ENCODE data around the gene ASPHD2.
A peak's percentile ranks its signal among the peaks of the same experiment; 100 is the strongest.

Gene ASPHD2

DNA sequence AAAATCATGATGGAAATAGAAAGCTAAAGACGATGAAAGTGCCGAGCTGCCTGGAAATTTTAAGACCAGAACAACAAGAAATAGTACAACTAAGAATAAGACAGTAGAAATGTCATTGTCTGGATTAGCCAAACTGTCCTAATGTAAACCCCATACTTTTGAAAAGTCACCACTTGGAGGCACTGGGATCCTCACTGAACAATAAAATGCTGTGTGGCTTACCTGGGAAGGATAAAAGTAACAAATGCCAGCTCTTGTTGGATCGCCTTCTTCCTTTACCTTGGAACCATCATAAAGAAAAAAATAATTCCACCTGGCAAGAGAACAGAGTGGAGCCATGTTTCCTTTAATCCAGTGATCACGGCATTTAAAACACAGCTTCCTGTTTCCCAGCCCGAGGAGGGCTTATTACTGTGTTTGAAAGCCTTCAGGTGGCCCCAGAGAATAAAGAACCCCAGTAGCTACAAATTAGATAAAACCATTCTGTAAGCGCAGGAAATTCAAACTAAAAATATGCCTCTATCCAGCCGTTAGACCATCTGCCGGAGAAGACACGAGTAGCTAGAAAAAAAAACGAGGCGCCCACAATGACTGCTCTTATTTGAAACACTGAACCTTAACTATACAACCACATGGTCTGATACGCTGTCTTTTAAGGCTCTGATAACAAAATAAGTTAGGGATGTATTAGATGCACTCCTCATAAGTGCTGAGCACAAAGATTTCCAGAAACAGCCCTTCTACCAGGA is 50.2 kb downstream of the ASPHD2 start:
- DNase-seq = no peak

DNA sequence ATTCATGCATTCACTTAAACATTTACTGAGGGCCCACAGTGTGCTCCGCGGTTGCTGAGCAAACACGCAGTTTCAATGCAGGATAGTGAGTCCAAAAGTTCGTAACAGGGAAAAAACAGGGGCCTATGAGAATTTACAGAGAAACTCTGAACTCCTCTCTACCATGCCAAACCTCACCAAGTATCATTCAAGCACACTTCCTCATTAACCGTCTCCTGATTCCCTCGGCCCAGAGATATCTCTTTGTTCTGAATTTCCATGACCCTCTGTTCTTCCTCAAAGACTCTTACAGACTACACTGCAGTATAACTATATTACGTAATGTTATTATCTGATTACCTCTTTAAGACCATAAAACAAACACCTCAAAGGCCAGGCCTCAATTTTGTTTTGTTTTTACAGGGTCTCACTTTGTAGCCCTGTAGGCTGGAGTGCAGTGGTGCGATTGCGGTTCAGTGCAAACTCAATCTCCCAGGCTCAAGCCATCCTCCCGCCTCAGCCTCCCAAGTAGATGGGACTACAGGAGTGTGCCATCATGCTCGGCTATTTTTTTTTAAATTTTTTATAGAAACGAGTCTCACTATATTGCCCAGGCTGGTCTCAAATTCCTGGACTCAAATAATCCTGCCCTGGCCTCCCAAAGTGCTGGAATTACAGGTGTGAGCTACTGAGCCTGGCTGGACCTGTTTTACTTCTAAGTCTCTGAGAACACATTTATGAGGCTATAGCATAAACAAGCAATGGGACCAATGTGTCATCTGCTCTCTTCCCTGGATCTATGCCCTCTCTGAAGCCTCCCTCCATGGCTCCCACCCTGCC is 50.9 kb downstream of the ASPHD2 start:
- DNase-seq = no peak

DNA sequence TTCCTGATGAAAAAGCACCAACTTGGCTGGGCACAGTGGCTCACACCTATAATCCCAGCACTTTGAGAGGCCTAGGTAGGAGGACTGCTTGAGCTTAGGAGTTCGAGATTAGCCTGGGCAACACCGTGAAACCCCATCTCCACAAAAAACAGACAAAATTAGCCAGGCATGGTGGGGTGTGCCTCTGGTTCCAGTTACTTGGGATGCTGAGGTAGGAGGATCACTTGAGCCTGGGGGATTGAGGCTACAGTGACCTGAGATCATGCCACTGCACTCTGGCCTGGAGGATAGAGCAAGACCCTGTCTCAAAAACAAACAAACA is 51.5 kb downstream of the ASPHD2 start:
- no peak for DNase-seq

DNA sequence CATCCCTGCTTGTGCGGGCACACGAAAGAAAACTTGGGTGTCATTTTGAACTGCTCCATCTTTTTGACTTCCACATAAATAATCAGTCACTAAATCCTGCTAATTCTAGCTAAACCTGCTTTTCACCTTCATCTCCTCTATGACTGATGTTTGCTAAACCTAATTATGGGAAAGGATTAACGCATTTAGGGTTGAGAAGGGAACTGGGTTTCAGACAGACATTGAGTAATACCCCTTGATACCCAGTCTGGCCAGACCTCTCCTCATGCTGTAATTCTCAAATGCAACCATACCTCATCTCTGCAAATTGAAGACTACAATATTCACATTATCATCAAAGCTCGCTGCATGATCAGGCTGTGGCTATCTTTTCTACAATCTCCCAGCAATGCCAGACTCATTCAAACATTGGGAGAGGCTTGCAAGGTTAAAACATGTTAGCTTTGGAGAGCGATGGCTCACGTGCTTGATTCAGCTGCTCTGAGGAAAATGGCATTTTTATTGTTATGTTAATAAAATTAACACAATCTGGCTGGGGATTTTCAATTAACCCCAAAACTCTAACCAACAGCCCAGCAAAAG is 52.1 kb downstream of the ASPHD2 start:
- DNase-seq = no peak

DNA sequence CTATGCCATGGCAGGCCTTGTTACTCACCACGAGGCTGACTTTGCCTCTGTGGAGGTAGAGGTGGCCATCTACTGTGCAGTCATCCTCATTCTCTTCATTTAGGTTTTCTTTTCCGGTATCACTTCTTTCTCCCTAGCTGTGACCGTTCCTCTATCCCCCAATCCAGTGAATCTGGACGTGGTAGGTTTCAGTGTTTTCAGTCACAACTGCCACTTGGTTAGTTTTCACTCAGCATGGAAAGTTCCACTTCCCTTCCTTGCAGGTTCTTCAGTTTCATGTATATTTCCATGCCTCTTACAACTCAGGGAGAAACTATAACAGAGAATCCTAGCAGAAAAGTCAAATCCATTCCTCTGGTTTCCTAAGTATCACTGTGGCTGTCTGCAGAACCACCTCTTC is 52.6 kb downstream of the ASPHD2 start:
- no peak for DNase-seq

DNA sequence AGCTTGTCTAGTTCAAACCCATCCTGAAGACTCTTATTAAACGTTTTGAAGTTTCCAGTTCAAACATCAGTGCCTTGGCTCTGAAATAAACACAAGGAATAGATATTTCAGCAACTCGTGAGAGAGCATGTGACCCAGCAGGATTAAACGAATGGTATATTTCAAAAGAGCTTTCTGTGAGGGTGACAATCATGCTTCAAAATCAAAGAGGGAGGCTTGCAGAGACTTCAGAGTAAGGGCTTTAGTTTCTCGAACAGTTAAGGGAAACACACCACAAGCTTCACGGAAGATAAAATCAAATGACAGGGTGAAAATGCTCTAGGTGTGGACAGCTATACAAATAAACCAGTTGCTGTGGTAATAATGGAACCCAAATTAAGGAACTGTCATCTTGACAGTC is 53.1 kb downstream of the ASPHD2 start:
- DNase-seq = no peak

DNA sequence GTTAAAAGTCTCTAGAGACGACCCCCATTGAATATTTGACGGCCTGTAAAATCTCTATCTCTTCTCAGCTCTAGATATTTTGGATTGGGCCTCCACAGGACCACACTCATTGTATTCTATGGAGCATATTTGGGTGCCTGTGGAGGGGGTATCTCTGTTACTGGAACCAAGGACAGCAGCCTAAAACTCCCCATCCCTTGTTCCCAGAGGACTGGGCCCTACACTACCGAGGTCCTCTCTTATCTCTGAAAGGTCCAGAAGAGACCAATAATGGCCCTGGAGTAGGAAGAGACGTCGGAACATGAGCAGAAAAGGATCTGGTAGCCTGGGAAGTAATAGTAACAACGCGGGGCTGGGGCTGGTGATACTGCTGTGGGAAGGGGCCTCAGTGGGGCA is 54.0 kb downstream of the ASPHD2 start:
- DNase-seq = no peak

DNA sequence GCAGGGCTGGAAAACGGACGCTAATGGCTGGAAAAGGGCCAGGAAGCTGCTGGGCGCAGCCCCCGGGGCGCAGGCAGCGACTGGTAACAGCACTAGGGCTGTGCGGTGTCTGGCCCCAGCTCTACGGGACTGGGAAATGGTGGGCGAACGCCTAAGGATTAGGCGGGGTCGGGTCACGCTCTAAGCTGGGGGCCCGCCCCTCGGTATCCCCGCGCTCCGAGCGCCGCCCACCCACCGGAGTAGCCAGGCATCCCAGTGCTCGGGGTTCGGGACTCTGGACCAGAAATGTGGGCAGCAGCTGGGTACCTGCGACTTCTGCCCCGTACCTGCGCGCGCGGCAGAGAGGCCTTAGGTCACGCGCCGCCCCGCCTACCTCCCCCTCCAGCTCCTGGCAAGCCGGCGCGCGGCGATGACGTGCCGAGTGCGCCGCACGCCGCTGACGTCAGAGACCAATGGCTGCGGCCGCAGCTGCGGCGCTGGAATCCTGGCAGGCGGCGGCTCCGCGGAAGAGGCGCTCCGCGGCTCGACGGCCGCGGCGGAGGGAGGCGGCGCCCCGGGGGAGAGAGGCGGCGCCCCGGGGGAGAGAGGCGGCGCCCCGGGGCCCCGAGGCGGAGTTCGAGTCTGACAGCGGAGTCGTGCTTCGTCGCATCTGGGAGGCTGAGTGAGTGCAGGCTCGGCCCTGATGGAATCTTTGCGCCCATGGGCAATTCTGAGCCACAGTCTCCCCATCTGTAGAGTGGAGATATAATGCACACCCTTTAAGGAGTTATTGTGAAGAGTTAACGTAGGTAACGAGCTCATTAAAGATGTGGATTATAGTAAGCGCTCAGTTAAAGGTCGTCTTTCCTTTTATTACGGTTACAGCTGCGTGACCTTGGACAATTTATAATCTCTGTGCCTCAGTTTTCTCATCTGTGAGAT is 54.6 kb downstream of the ASPHD2 start, which contains the start of the genes HPS4 and SRRD:
HPS4 (minus strand) TSS at position 345 of the 921 bp plus-strand sequence. CDS start 2,021 bp downstream, outside the sequence.
SRRD (plus strand) TSS at position 439 of the 921 bp plus-strand sequence; CDS start at position 453, 14 bp downstream.
- peak; percentile 74 for DNase-seq

DNA sequence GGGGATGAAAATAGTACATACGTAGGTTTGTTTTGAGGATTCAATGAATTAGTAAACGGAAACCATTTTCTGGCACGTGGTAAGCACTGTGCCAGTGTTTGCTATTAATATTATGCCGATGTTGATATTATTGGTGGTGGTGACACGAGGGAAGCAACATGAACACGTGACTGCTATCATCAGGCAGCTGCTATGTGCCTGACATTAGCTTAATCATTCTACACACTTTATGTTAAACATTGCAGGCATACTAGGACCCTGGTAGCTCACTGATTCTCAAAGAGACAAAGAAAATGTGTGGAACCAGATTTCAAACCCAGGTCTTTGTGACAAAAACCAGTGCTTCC is 55.3 kb downstream of the ASPHD2 start:
- DNase-seq = no peak

DNA sequence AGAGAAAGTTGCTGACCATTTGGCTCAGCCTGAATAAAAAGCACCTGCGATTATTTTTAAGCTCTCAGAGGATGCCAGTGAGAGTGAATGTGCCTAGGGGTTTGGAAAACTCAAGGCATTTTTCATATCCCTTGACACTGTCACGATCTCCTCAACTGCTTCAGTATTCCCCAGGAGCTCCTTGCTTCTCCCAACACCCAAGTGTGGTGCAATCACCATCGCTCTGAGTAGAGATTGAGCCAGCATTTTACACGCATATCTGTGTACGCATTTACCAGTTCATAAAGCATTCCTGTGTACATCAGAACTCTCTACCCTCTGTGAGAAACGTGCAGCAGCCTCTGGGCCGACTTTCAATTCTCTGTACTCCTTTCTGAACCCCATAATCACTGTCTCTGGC is 56.0 kb downstream of the ASPHD2 start:
- no peak for DNase-seq

DNA sequence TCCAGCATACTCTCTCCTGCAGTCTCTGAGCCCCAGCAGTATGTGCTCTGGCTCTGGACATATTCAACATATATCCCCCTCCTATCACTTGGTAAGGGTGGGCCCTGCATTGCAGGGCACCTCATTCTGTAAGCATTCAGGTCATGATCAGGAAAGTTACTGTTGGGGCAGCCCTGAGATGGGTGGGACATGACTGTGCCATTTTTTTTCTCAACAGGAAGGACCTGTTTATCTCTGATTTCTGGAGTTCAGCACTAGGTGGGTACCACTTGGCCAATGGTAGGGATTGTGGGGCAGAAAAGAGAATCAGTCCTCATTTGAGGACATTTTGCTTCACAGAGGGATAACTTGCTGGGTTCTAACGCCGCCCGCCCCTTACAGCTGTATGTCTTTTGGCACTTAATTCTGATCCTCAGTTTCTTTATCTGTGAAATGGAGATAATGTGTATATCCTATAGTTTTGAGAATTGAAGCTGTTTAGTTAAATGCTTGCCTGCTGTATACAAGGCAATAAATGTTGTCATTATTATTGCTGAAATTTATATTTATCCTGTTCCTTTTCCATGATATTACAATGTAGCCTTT is 56.8 kb downstream of the ASPHD2 start:
- DNase-seq = no peak

DNA sequence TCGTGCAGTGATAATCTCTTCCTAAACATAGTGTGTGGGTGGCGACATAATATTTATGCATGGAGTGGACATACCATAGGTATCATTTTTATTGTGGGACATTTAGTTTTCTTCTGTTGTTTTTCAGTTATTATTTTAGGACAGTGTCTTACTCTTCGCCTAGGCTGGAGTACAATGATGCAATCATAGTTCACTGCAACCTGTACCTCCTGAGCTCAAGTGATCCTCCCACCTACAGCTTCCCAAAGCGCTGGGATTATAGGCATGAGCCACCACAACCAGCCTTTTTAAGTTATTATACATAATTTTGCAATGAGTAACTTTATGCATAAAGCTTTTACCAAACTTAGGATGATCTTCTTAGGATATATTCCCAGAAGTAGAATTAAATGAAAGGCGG is 57.3 kb downstream of the ASPHD2 start:
- DNase-seq = no peak

DNA sequence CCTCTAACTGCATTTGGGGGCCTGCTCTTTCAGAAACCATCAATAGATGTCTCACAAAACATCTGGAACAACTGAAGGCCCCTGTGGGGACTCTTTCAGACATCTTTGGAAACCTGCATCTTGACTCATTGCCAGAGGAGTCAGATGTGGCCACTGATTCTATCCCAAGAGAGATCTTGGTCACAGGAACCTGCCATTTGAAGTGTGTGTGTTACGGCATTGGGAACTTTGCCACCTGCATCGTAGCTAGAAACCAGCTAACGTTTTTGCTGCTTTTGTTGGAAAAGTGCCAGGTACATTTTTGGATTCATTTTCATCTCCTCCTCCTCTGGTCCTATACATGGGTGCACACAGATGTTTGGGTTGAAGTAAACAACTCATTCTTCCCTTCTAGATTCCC is 58.9 kb downstream of the ASPHD2 start:
- no peak for DNase-seq

DNA sequence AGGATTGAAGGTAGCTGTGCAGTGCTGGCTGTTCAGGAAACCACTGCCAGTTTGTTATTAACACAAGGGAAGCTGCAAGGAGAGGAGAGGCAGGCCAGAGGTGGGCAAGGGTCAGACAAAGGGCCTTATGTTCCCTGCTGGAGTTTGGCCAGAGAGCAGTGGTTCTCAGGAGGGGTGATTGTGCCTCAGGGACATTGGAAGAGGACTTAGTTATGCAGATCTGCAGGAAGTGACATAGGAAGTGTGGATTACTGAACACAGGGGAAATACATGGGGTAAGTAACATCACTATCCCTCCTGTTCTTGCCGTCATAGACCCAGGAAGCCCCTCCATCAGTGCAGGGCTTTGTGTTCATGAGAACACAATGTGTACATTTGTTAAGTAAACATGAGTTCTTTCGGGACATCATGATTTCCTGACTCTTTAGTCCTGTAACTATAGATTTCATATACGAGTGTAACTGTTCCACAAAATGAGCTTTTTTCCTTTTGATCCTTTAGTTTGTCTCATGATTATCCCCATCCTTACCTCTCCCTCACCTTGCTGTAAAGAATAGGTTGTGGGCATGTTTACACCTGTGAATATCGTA is 60.5 kb downstream of the ASPHD2 start:
- no peak for DNase-seq

DNA sequence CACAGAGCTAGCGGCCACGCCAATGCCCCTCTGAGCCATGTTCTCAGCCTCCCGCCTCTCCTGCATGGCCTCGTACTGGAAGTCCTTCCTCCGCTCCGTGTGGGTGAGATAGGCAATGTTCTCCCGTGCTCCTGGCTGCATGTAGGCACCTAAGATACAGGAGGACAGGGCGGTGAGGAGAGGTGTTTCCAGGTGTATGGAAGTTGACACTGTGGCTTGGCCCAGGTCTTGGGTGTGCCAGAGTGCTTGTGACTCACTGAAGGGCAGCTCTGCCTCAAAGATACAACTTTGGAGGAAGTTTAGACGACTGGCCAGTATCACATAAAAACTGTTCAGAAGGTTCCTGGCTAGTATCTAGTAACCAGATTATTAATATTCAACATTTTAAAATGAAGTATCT is 63.2 kb downstream of the ASPHD2 start:
- no peak for DNase-seq

DNA sequence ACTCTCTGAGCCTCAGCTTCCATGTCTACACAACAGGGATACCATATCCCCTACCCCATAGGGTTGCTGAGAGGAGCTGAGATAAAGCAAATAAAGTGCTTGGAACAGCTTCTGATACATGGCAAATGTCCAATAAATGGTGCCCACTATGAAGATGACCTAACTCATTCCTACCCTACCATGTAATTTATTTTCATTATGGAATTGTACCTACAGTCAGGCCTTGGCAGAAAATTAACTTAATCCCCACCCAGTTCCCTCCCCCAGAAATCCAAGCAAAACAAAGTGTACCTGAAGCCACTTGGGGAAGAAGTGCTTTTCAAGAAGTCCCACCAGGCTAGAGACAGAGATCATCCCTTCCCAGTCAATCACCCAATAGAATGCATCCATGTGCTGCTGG is 65.4 kb downstream of the ASPHD2 start:
- no peak for DNase-seq

Data from NCI-H1694 (cell line).